Natural killer cell (primary cell): ENCODE results near the gene FILIP1L. TPM values are rescaled to one million over a fixed set of nuclear protein-coding genes. Genes with fewer than 3 reads are reported as not detected.

Experiments used
- ATAC-seq, 3 donors: fragments of 150-1000 bp in 2 of 3; fragments of 200-7000 bp in 1 of 3; cut with Tn5 transposase; 1 replicate in 1 of 3; 2 replicates in 2 of 3; pipeline ENCODE4 v1.10.0; 2021; ENCODE audit warnings: mild to moderate bottlenecking in 2 of 3, moderate library complexity in 2 of 3
- DNase-seq, 2 donors: peaks; one replicate each; pipeline versions ENCODE4 v3.0.0 to v3.0.0-alpha.2; 2013 to 2021; ENCODE audit warnings: mixed read lengths in 1 of 2
- H3K27ac ChIP-seq: one replicate; pipeline ENCODE4 v1.5.1; 2013; ENCODE audit warnings: mild to moderate bottlenecking, low read length
- H3K27me3 ChIP-seq: one replicate; pipeline ENCODE4 v1.6.1; 2013; ENCODE audit warnings: low read length; ENCODE audit not compliant: control insufficient read depth, insufficient read depth
- H3K36me3 ChIP-seq: one replicate; pipeline ENCODE4 v1.6.1; 2013; ENCODE audit warnings: low read length; ENCODE audit not compliant: control insufficient read depth, insufficient read depth
- H3K4me1 ChIP-seq: one replicate; pipeline ENCODE4 v1.6.1; 2013; ENCODE audit warnings: low read length; ENCODE audit not compliant: control insufficient read depth, insufficient read depth
- H3K4me3 ChIP-seq: one replicate; pipeline ENCODE4 v1.5.1; 2013; ENCODE audit warnings: low read length
- H3K9me3 ChIP-seq: one replicate; pipeline ENCODE4 v1.6.1; 2013; ENCODE audit warnings: low read length; ENCODE audit not compliant: control insufficient read depth, insufficient read depth
- H3K27ac Mint-ChIP-seq, 2 donors: one replicate each; pipeline ENCODE4 v1.8.0; 2022; ENCODE audit warnings: mild to moderate bottlenecking in 2 of 2, mixed read lengths in 2 of 2, moderate library complexity in 1 of 2
- H3K27me3 Mint-ChIP-seq, 2 donors: one replicate each; pipeline ENCODE4 v1.8.0; 2022; ENCODE audit warnings: low read depth in 2 of 2, mixed read lengths in 2 of 2
- H3K36me3 Mint-ChIP-seq: one replicate; pipeline ENCODE4 v1.8.0; 2022; ENCODE audit warnings: mixed read lengths
- H3K4me1 Mint-ChIP-seq, 2 donors: one replicate each; pipeline ENCODE4 v1.8.0; 2022; ENCODE audit warnings: mixed read lengths in 2 of 2
- H3K4me3 Mint-ChIP-seq: one replicate; pipeline ENCODE4 v1.8.0; 2022; ENCODE audit warnings: mild to moderate bottlenecking, moderate library complexity, mixed read lengths
- H3K9me3 Mint-ChIP-seq, 2 donors: one replicate each; pipeline ENCODE4 v1.8.0; 2022; ENCODE audit warnings: mixed read lengths in 2 of 2
- CTCF ChIP-seq: fragments of 200-600 bp; IDR thresholded peaks from one replicate; pipeline ENCODE4 v1.8.0; 2022; ENCODE audit warnings: antibody characterized with exemption
- WGBS: methylation state at CpG from one replicate; pipeline ENCODE4 v1.1.7; 2013; ENCODE audit warnings: missing lambda C conversion rate; ENCODE audit not compliant: insufficient coverage; 5-methylcytosine and 5-hydroxymethylcytosine counted together
- intact Hi-C: fragments of 100-400 bp; cut with micrococcal nuclease; formaldehyde crosslinking; loops from one replicate; pipeline ENCODE4 v1.14.2; 2022
- total RNA-seq, 4 donors: library from RNA; stranded (reverse); fragments of 120-200 nt in 1 of 4; gene quantifications; one replicate each; pipeline versions ENCODE4 v1.2.3 to v1.2.4, GENCODE V29; 2013 to 2022

The FILIP1L gene
- total RNA-seq, 3 donors from 2014 or later (not counting 1 experiment from before 2014, with no cell fraction given): 0.12 TPM; not detected in 2

- Histone ChIP-seq H3K9me3 (no peaks in the 10 kb centered on the region), H3K36me3 (no peaks in the 10 kb centered on the region), H3K4me3 (no peak overlapping the region), H3K4me1 (no peaks in the 10 kb centered on the region), H3K27ac (no peak overlapping the region), H3K27me3 (no peaks in the 10 kb centered on the region)
- intact Hi-C loops: no loop called here
- Mint-ChIP-seq H3K4me1 (no peaks in the 10 kb centered on the region), H3K27me3 (no peaks in the 10 kb centered on the region), H3K4me3 (no peak overlapping the region), H3K36me3 (no peaks in the 10 kb centered on the region), H3K9me3 (no peaks in the 10 kb centered on the region), H3K27ac (no peak overlapping the region)
- ATAC-seq: no peak
- WGBS: 86% methylated on average over 1 of the region's 1 CpG
- no peak for DNase-seq
- TF ChIP-seq CTCF: no peak
Measured at GRCh38 chr3:100129941-100130340, 15.6 kb upstream of the FILIP1L start.

DNA sequence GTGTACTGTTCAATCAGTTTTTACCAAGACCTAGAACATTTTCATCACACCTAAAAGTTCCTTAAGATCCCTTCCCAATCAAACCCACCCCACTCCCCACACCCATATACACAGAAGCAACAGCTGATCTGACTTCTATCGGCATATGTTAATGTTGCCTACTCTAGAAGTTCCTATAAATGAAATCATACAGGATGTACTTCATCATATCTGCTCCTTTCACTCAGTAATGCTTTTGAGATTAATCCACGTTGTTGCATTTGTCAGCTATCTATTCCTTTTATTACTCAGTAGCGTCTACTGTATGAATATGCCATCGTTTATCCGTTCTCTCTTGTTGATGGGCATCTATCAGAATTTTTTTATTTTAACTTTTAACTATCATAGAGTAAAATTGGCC is 14.3 kb upstream of the FILIP1L start:
- H3K36me3 Mint-ChIP-seq: no peaks in the 10 kb centered on the region
- H3K4me1 Mint-ChIP-seq: no peaks in the 10 kb centered on the region
- Histone ChIP-seq H3K27me3 (no peaks in the 10 kb centered on the region), H3K4me1 (no peaks in the 10 kb centered on the region), H3K4me3 (no peak overlapping the region), H3K27ac (no peak overlapping the region), H3K36me3 (no peaks in the 10 kb centered on the region), H3K9me3 (no peaks in the 10 kb centered on the region)
- intact Hi-C loops: no loop called here
- DNase-seq (no peak), ATAC-seq (no peak)
- H3K9me3 Mint-ChIP-seq: no peaks in the 10 kb centered on the region
- no peak for TF ChIP-seq CTCF
- H3K4me3 Mint-ChIP-seq: no peak overlapping the region
- H3K27me3 Mint-ChIP-seq: no peaks in the 10 kb centered on the region
- 78% methylated on average over 3 of the region's 5 CpGs for WGBS
- H3K27ac Mint-ChIP-seq: no peak overlapping the region

DNA sequence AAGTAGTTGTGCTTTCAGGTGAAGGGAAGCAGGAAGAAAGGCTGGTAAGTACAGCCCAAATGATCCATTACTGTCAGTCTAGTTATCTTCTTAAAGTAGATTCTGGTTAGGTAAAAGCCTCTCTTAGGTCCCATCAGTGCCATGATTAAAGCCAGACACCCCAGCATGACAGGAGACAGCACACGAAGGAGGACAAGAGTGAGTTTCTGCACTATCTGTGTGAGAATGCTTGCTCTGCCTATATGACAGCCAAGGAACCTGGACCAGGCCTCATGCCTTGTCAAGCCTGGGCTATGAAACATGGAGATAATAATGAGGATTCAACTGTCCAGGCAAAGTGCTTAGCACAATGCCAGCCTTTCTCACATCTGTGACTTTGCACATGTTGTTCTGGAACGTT is 13.5 kb upstream of the FILIP1L start:
- no peak for DNase-seq
- H3K27ac Mint-ChIP-seq: no peak overlapping the region
- Histone ChIP-seq H3K27ac (no peak overlapping the region), H3K36me3 (no peaks in the 10 kb centered on the region), H3K4me3 (no peak overlapping the region), H3K27me3 (no peaks in the 10 kb centered on the region), H3K4me1 (no peaks in the 10 kb centered on the region), H3K9me3 (no peaks in the 10 kb centered on the region)
- H3K27me3 Mint-ChIP-seq: no peaks in the 10 kb centered on the region
- WGBS: 90% methylated on average over 2 of the region's 2 CpGs
- H3K4me3 Mint-ChIP-seq: no peak overlapping the region
- no peaks in the 10 kb centered on the region for H3K36me3 Mint-ChIP-seq
- H3K4me1 Mint-ChIP-seq: no peaks in the 10 kb centered on the region
- H3K9me3 Mint-ChIP-seq: no peaks in the 10 kb centered on the region
- no peak for ATAC-seq
- intact Hi-C loops: no loop called here
- TF ChIP-seq CTCF: no peak

GRCh38 chr3:100125161-100125938 is 11.0 kb upstream of the FILIP1L start:
- Mint-ChIP-seq H3K36me3 (no peaks in the 10 kb centered on the region), H3K27me3 (no peaks in the 10 kb centered on the region), H3K4me3 (no peak overlapping the region), H3K27ac (no peak overlapping the region), H3K4me1 (no peaks in the 10 kb centered on the region), H3K9me3 (no peaks in the 10 kb centered on the region)
- ATAC-seq: no peak
- no peak overlapping the region for H3K27ac ChIP-seq
- H3K4me3 ChIP-seq: no peak overlapping the region
- no peaks in the 10 kb centered on the region for H3K27me3 ChIP-seq
- intact Hi-C loops: no loop called here
- 83% methylated on average over 5 of the region's 5 CpGs for WGBS
- TF ChIP-seq CTCF: no peak
- H3K36me3 ChIP-seq: no peaks in the 10 kb centered on the region
- no peaks in the 10 kb centered on the region for H3K9me3 ChIP-seq
- H3K4me1 ChIP-seq: no peaks in the 10 kb centered on the region
- DNase-seq: no peak
